Measurements from ENCODE around the gene RPN2. TPM values are rescaled to one million over a fixed set of nuclear protein-coding genes. Genes with fewer than 3 reads are reported as not detected.

Gene RPN2
- total RNA-seq, 6 donors from 2014 or later, result 55.5 to 193 (median 143) TPM

- Histone ChIP-seq H3K4me3 (no peak overlapping the region), H3K4me1 (peaks cover 0 to 5% (median 2%) of the 10 kb centered on the region in 4 donors), H3K27me3 (no peaks in the 10 kb centered on the region), H3K27ac (no peak overlapping the region), H3K9me3 (no peaks in the 10 kb centered on the region), H3K36me3 (no peaks in the 10 kb centered on the region)
- DNase-seq, result no peak
- no peak for ATAC-seq (ENCODE audit: low FRiP score in 2 of 2)
- WGBS, 2 donors, result 90 to 97% methylated on average over 6 to 9 of the region's 9 CpGs
- TF ChIP-seq POLR2A (IDR thresholded peaks at IDR 0.05) (no peak), EP300 (IDR thresholded peaks at IDR 0.05) (no peak), POLR2AphosphoS5 (IDR thresholded peaks at IDR 0.05) (no peak), CTCF (IDR thresholded peaks at IDR 0.05) (no peak)
Measured at GRCh38 chr20:37283530-37284195, 104.5 kb downstream of the RPN2 start.

GRCh38 chr20:37284691-37285161, 105.6 kb downstream of the RPN2 start:
- TF ChIP-seq POLR2AphosphoS5 (IDR thresholded peaks at IDR 0.05), result no peak
- no peak for TF ChIP-seq POLR2A (IDR thresholded peaks at IDR 0.05)
- no peak for TF ChIP-seq EP300 (IDR thresholded peaks at IDR 0.05)
- TF ChIP-seq CTCF (IDR thresholded peaks at IDR 0.05), result no peak

GRCh38 chr20:37285664-37286374, 106.7 kb downstream of the RPN2 start:
- no peak for TF ChIP-seq POLR2AphosphoS5 (IDR thresholded peaks at IDR 0.05)
- TF ChIP-seq POLR2A (IDR thresholded peaks at IDR 0.05), result no peak
- TF ChIP-seq EP300 (IDR thresholded peaks at IDR 0.05), result no peak
- Histone ChIP-seq H3K36me3 (no peaks in the 10 kb centered on the region), H3K4me1 (peaks cover 6 to 17% (median 11%) of the 10 kb centered on the region in 4 donors), H3K4me3 (no peak overlapping the region), H3K27ac (no peak overlapping the region), H3K27me3 (no peaks in the 10 kb centered on the region), H3K9me3 (no peaks in the 10 kb centered on the region)
- ATAC-seq (ENCODE audit: low FRiP score in 2 of 2), result no peak
- 75 to 81% methylated on average over 12 of the region's 12 CpGs for WGBS, 2 donors
- DNase-seq, result no peak

More at GRCh38 chr20:37284691-37285161, 105.6 kb downstream of the RPN2 start:
- Histone ChIP-seq H3K27me3 (no peaks in the 10 kb centered on the region), H3K4me1 (peaks cover 0 to 9% (median 3%) of the 10 kb centered on the region in 4 donors), H3K4me3 (no peak overlapping the region), H3K36me3 (no peaks in the 10 kb centered on the region), H3K27ac (no peak overlapping the region), H3K9me3 (no peaks in the 10 kb centered on the region)
- 91% methylated on average over 6 of the region's 6 CpGs for WGBS, 2 donors
- DNase-seq (no peak), ATAC-seq (ENCODE audit: low FRiP score in 2 of 2) (no peak)

- no peaks in the 10 kb centered on the region for H3K27me3 ChIP-seq
- no peaks in the 10 kb centered on the region for H3K36me3 ChIP-seq
- peak in 1 of 2 donors; percentile 80 for DNase-seq
- H3K9me3 ChIP-seq, result no peaks in the 10 kb centered on the region
- TF ChIP-seq CTCF (IDR thresholded peaks at IDR 0.05) (no peak), POLR2AphosphoS5 (IDR thresholded peaks at IDR 0.05) (peak in 1 of 2 donors; percentile 8)
- H3K4me1 ChIP-seq, result peaks cover 8 to 24% (median 12%) of the 10 kb centered on the region in 4 donors
- peak overlapping the region in 3 of 4 donors; percentile 32 to 98 (median 86) for H3K27ac ChIP-seq
- peak; percentile 20 to 60 for ATAC-seq (ENCODE audit: low FRiP score in 2 of 2)
- no peak overlapping the region for H3K4me3 ChIP-seq
- WGBS, 2 donors, result 67 to 72% methylated on average over 4 of the region's 4 CpGs
Measured at GRCh38 chr20:37288091-37288490, 109.0 kb downstream of the RPN2 start.

- peak overlapping the region; percentile 52 to 86 (median 80) for H3K4me3 ChIP-seq
- 69 to 71% methylated on average over 21 of the region's 21 CpGs for WGBS, 2 donors
- H3K27ac ChIP-seq, result peak overlapping the region; percentile 86 to 98 (median 94)
- DNase-seq, result no peak
- peaks cover 8 to 35% (median 24%) of the 10 kb centered on the region in 4 donors for H3K4me1 ChIP-seq
- H3K36me3 ChIP-seq, result peaks cover 0 to 3% (median 0%) of the 10 kb centered on the region in 4 donors
- H3K27me3 ChIP-seq, result no peaks in the 10 kb centered on the region
- no peaks in the 10 kb centered on the region for H3K9me3 ChIP-seq
- TF ChIP-seq POLR2A (IDR thresholded peaks at IDR 0.05) (no peak), POLR2AphosphoS5 (IDR thresholded peaks at IDR 0.05) (no peak), EP300 (IDR thresholded peaks at IDR 0.05) (no peak), CTCF (IDR thresholded peaks at IDR 0.05) (no peak)
- ATAC-seq (ENCODE audit: low FRiP score in 2 of 2), result no peak
Measured at GRCh38 chr20:37290158-37290810, 111.2 kb downstream of the RPN2 start.

Measured in upper lobe of left lung (tissue), 6 donors.